ENCODE measurements around the gene SH3PXD2A.
A peak's percentile ranks its signal among the peaks of the same experiment; 100 is the strongest.
"Not testable (repeated sequence)": the region's sequence is repeated elsewhere in the genome, so short reads cannot be mapped to it uniquely, and the experiment has no call there.

SH3PXD2A gene

DNA sequence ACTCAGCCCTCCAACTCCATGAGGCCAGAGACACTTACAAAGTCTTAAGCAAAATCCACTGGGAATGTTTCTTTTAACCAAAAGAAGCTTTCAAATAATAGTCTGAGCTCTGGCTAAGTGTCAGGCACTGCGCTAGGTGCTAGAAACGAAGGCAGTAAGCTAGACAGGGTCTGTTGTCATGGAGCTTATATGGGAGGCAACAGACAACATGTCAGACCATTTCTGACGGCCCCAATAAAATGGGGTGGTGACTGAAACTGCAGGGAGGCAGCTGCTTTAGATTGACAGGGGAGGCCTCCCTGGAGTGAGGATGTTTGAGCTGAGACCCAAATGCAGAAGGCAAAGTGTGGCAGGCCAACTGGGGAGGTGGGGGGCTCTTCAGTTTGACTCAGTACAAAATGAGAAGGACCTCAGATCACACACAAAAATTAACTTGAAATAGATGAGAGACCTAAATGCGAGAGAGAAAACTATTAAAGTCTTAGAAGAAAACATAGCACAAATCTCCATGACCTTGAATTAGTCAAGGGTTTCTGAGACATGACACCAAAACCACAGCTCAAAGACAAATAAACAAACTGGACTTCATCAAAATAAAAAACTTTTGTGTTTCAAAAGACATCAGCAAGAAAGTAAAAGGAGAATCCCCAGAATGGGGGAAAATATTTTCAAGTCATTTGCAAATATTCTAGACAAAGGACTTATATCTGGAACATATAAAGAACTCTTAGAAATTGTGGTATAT lies 40.6 kb downstream of the SH3PXD2A start:
- Histone ChIP-seq H3K36me3 (ENCODE audit: control insufficient read depth, insufficient read depth, low read length) (no peaks in the 10 kb centered on the region), H2BK120ac (ENCODE audit: low read depth, low read length) (no peak overlapping the region), H3K56ac (ENCODE audit: low read length) (no peak overlapping the region), H3K4me2 (ENCODE audit: low read length) (no peak overlapping the region), H4K5ac (ENCODE audit: low read length) (no peak overlapping the region), H3K27ac (ENCODE audit: low read depth, low read length) (no peak overlapping the region), H4K8ac (ENCODE audit: low read depth, low read length) (no peak overlapping the region), H3K79me2 (ENCODE audit: control insufficient read depth, insufficient read depth, low read length) (no peaks in the 10 kb centered on the region), H2BK5ac (ENCODE audit: low read length) (no peak overlapping the region), H2AK5ac (ENCODE audit: low read length) (no peak overlapping the region), H3K4me3 (ENCODE audit: low read length) (no peak overlapping the region), H3K4me1 (ENCODE audit: control insufficient read depth, low read depth, low read length) (peaks cover 2% of the 10 kb centered on the region), H3K9ac (ENCODE audit: low read length) (no peak overlapping the region), H3K27me3 (ENCODE audit: insufficient read depth, low read length, poor library complexity) (no peaks in the 10 kb centered on the region), H2BK15ac (replicated peaks; ENCODE audit: low read depth) (no peak overlapping the region), H3K18ac (ENCODE audit: low read length) (no peak overlapping the region), H3K23ac (ENCODE audit: low read length) (no peak overlapping the region), H3K4ac (ENCODE audit: low read depth, low read length) (no peak overlapping the region), H3K79me1 (ENCODE audit: low read length) (peaks cover 5% of the 10 kb centered on the region)
- no CpG with 5 or more reads among the region's 4 CpGs for WGBS (ENCODE audit: extremely low coverage, insufficient coverage, low lambda C conversion rate)
- DNase-seq = no peak

DNA sequence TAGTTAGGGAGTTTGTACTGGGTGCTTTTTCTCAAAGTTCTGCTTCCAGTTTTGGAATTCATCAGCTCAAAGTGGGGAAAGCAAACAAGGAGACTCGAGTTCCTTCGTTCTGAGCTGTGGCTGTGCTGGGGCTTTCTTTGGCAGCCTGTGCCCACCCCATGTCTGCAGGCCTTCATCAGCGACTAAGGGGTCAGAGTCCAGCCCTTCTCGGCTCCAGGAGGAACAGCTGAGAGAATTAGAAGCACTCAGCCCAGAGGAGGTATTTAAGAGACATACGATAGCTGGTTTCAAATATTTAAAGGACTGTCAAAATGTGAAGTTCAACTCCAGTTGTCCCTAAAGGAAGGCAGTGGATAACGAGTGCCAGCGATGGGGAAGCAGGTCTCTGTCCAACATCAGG lies 41.3 kb downstream of the SH3PXD2A start:
- H2BK120ac ChIP-seq (ENCODE audit: low read depth, low read length) = no peak overlapping the region
- peaks cover 2% of the 10 kb centered on the region for H3K4me1 ChIP-seq (ENCODE audit: control insufficient read depth, low read depth, low read length)
- no peaks in the 10 kb centered on the region for H3K79me2 ChIP-seq (ENCODE audit: control insufficient read depth, insufficient read depth, low read length)
- H3K23ac ChIP-seq (ENCODE audit: low read length) = no peak overlapping the region
- H4K8ac ChIP-seq (ENCODE audit: low read depth, low read length) = no peak overlapping the region
- H4K5ac ChIP-seq (ENCODE audit: low read length) = no peak overlapping the region
- H3K27me3 ChIP-seq (ENCODE audit: insufficient read depth, low read length, poor library complexity) = no peaks in the 10 kb centered on the region
- no peak overlapping the region for H3K27ac ChIP-seq (ENCODE audit: low read depth, low read length)
- no peak for DNase-seq
- no peak overlapping the region for H2AK5ac ChIP-seq (ENCODE audit: low read length)
- no peaks in the 10 kb centered on the region for H3K36me3 ChIP-seq (ENCODE audit: control insufficient read depth, insufficient read depth, low read length)
- WGBS (ENCODE audit: extremely low coverage, insufficient coverage, low lambda C conversion rate) = no CpG with 5 or more reads among the region's 7 CpGs
- H2BK5ac ChIP-seq (ENCODE audit: low read length) = no peak overlapping the region
- no peak overlapping the region for H2BK15ac ChIP-seq (replicated peaks; ENCODE audit: low read depth)
- peaks cover 5% of the 10 kb centered on the region for H3K79me1 ChIP-seq (ENCODE audit: low read length)
- H3K18ac ChIP-seq (ENCODE audit: low read length) = no peak overlapping the region
- no peak overlapping the region for H3K4me3 ChIP-seq (ENCODE audit: low read length)
- H3K56ac ChIP-seq (ENCODE audit: low read length) = no peak overlapping the region
- H3K4ac ChIP-seq (ENCODE audit: low read depth, low read length) = no peak overlapping the region
- H3K9ac ChIP-seq (ENCODE audit: low read length) = no peak overlapping the region
- no peak overlapping the region for H3K4me2 ChIP-seq (ENCODE audit: low read length)

DNA sequence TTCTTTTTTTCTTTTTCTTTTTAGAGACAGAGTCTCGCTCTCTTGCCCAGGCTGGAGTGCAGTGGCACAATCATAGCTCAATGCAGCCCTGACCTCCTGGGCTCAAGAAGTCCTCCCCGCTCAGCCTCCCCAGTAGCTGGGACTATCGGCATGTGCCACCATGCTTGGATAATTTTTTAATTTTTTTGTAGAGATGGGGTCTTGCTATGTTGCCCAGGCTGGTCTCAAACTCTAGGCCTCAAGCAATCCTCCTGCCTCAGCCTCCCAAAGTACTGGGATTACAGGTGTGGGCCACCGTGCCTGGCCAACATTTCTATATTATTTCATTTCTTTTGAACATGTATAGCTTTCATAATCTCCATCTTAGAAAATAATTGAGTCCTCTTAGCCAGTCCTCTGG lies 42.1 kb downstream of the SH3PXD2A start:
- H3K4me2 ChIP-seq (ENCODE audit: low read length); H4K8ac ChIP-seq (ENCODE audit: low read depth, low read length); H3K4ac ChIP-seq (ENCODE audit: low read depth, low read length); H2BK15ac ChIP-seq (replicated peaks; ENCODE audit: low read depth); H3K36me3 ChIP-seq (ENCODE audit: control insufficient read depth, insufficient read depth, low read length); H3K79me1 ChIP-seq (ENCODE audit: low read length); DNase-seq; H2BK120ac ChIP-seq (ENCODE audit: low read depth, low read length); H3K27me3 ChIP-seq (ENCODE audit: insufficient read depth, low read length, poor library complexity); H4K5ac ChIP-seq (ENCODE audit: low read length); H3K4me3 ChIP-seq (ENCODE audit: low read length); H3K56ac ChIP-seq (ENCODE audit: low read length); H3K23ac ChIP-seq (ENCODE audit: low read length); H3K79me2 ChIP-seq (ENCODE audit: control insufficient read depth, insufficient read depth, low read length); H2BK5ac ChIP-seq (ENCODE audit: low read length); H3K4me1 ChIP-seq (ENCODE audit: control insufficient read depth, low read depth, low read length); H2AK5ac ChIP-seq (ENCODE audit: low read length); H3K27ac ChIP-seq (ENCODE audit: low read depth, low read length); H3K18ac ChIP-seq (ENCODE audit: low read length); H3K9ac ChIP-seq (ENCODE audit: low read length): not testable (repeated sequence)
- no CpG with 5 or more reads among the region's 4 CpGs for WGBS (ENCODE audit: extremely low coverage, insufficient coverage, low lambda C conversion rate)

DNA sequence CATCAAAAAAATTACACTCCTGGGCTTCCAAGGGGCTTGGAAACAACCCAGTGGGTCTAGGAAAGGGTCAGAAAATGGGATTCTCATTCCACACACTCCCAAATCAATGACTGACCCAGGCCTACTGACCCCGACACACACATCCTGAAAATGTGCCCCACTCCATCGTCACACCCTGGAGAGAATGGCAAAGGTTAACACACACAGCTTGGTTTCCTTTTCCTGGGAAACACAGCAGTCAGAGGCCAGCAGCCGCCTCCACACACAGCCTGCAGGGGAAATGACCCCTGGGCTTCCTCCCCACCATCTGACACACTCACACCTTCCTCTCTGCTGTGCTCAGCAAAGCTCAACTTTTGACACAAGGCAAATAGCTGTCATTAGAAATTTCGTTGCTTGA lies 42.9 kb downstream of the SH3PXD2A start:
- Histone ChIP-seq H2BK120ac (ENCODE audit: low read depth, low read length) (no peak overlapping the region), H3K27me3 (ENCODE audit: insufficient read depth, low read length, poor library complexity) (no peaks in the 10 kb centered on the region), H2BK5ac (ENCODE audit: low read length) (no peak overlapping the region), H3K27ac (ENCODE audit: low read depth, low read length) (no peak overlapping the region), H3K4me2 (ENCODE audit: low read length) (no peak overlapping the region), H2AK5ac (ENCODE audit: low read length) (no peak overlapping the region), H3K23ac (ENCODE audit: low read length) (no peak overlapping the region), H3K9ac (ENCODE audit: low read length) (no peak overlapping the region), H2BK15ac (replicated peaks; ENCODE audit: low read depth) (no peak overlapping the region), H3K4me3 (ENCODE audit: low read length) (no peak overlapping the region), H3K79me2 (ENCODE audit: control insufficient read depth, insufficient read depth, low read length) (no peaks in the 10 kb centered on the region), H3K18ac (ENCODE audit: low read length) (no peak overlapping the region), H4K8ac (ENCODE audit: low read depth, low read length) (no peak overlapping the region), H3K4ac (ENCODE audit: low read depth, low read length) (no peak overlapping the region), H3K79me1 (ENCODE audit: low read length) (peaks cover 9% of the 10 kb centered on the region), H3K56ac (ENCODE audit: low read length) (no peak overlapping the region), H4K5ac (ENCODE audit: low read length) (no peak overlapping the region), H3K4me1 (ENCODE audit: control insufficient read depth, low read depth, low read length) (peaks cover 2% of the 10 kb centered on the region), H3K36me3 (ENCODE audit: control insufficient read depth, insufficient read depth, low read length) (no peaks in the 10 kb centered on the region)
- peak; percentile 42 for DNase-seq
- no CpG with 5 or more reads among the region's 4 CpGs for WGBS (ENCODE audit: extremely low coverage, insufficient coverage, low lambda C conversion rate)

DNA sequence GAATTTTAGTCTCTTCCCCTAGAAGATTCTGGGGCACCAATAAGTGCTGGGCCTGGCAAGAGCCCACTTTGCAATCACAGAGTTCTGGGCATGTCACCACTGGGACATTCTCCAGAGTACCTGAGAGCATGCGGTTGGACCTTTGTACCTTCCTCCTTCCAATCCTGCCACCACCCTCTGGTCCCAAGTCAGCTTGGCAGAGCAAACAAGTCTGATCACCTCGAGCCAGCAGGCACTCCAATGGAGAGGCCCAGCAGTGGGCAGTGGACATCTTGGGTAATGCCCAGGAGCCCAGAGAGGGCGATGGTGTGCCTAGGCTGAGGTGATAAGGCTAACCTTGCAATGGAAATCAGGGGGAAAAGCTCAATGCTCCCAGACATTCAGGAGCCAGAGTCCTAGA lies 43.4 kb downstream of the SH3PXD2A start:
- H2BK5ac ChIP-seq (ENCODE audit: low read length) = no peak overlapping the region
- no peak overlapping the region for H3K4me3 ChIP-seq (ENCODE audit: low read length)
- no peaks in the 10 kb centered on the region for H3K27me3 ChIP-seq (ENCODE audit: insufficient read depth, low read length, poor library complexity)
- H3K79me1 ChIP-seq (ENCODE audit: low read length) = peaks cover 12% of the 10 kb centered on the region
- H3K56ac ChIP-seq (ENCODE audit: low read length) = no peak overlapping the region
- H2BK15ac ChIP-seq (replicated peaks; ENCODE audit: low read depth) = no peak overlapping the region
- H3K79me2 ChIP-seq (ENCODE audit: control insufficient read depth, insufficient read depth, low read length) = no peaks in the 10 kb centered on the region
- H3K36me3 ChIP-seq (ENCODE audit: control insufficient read depth, insufficient read depth, low read length) = no peaks in the 10 kb centered on the region
- no peak overlapping the region for H4K5ac ChIP-seq (ENCODE audit: low read length)
- no peak for DNase-seq
- no peak overlapping the region for H3K4ac ChIP-seq (ENCODE audit: low read depth, low read length)
- no peak overlapping the region for H3K18ac ChIP-seq (ENCODE audit: low read length)
- H3K27ac ChIP-seq (ENCODE audit: low read depth, low read length) = no peak overlapping the region
- no peak overlapping the region for H3K23ac ChIP-seq (ENCODE audit: low read length)
- H4K8ac ChIP-seq (ENCODE audit: low read depth, low read length) = no peak overlapping the region
- peaks cover 2% of the 10 kb centered on the region for H3K4me1 ChIP-seq (ENCODE audit: control insufficient read depth, low read depth, low read length)
- H2AK5ac ChIP-seq (ENCODE audit: low read length) = no peak overlapping the region
- H3K4me2 ChIP-seq (ENCODE audit: low read length) = no peak overlapping the region
- H2BK120ac ChIP-seq (ENCODE audit: low read depth, low read length) = no peak overlapping the region
- no peak overlapping the region for H3K9ac ChIP-seq (ENCODE audit: low read length)
- no CpG with 5 or more reads among the region's 3 CpGs for WGBS (ENCODE audit: extremely low coverage, insufficient coverage, low lambda C conversion rate)

DNA sequence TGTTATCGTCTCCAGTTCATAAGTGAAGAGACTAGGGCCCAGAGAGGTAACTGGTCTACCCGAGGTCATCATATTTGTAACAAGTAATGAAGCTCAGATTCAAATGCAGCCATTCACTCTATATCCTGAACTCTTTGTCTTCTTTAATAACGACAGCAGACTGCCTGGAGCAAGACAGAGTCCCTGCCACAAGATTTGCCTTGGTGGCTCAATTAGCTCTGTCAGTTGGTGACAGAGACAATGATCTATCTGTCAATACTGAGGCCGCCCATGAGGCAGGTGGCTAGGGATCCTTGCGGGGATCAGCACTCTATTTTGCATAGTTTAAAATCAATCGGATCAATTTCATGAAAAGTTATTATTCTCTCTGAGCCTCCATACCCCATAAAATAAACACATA lies 43.9 kb downstream of the SH3PXD2A start:
- no peak overlapping the region for H4K8ac ChIP-seq (ENCODE audit: low read depth, low read length)
- WGBS (ENCODE audit: extremely low coverage, insufficient coverage, low lambda C conversion rate) = no CpG with 5 or more reads among the region's 6 CpGs

More for the DNA sequence above, 43.9 kb downstream of the SH3PXD2A start:
- no peak overlapping the region for H3K56ac ChIP-seq (ENCODE audit: low read length)
- H3K27me3 ChIP-seq (ENCODE audit: insufficient read depth, low read length, poor library complexity) = no peaks in the 10 kb centered on the region
- no peak overlapping the region for H3K4me3 ChIP-seq (ENCODE audit: low read length)
- no peak for DNase-seq
- H4K5ac ChIP-seq (ENCODE audit: low read length) = no peak overlapping the region
- H3K9ac ChIP-seq (ENCODE audit: low read length) = no peak overlapping the region
- no peak overlapping the region for H2BK5ac ChIP-seq (ENCODE audit: low read length)
- no peaks in the 10 kb centered on the region for H3K79me2 ChIP-seq (ENCODE audit: control insufficient read depth, insufficient read depth, low read length)
- H3K23ac ChIP-seq (ENCODE audit: low read length) = no peak overlapping the region
- no peaks in the 10 kb centered on the region for H3K36me3 ChIP-seq (ENCODE audit: control insufficient read depth, insufficient read depth, low read length)
- H2BK120ac ChIP-seq (ENCODE audit: low read depth, low read length) = no peak overlapping the region
- peaks cover 2% of the 10 kb centered on the region for H3K4me1 ChIP-seq (ENCODE audit: control insufficient read depth, low read depth, low read length)
- H2AK5ac ChIP-seq (ENCODE audit: low read length) = no peak overlapping the region
- peak overlapping the region; percentile 11 for H3K18ac ChIP-seq (ENCODE audit: low read length)
- no peak overlapping the region for H3K4me2 ChIP-seq (ENCODE audit: low read length)
- peaks cover 14% of the 10 kb centered on the region for H3K79me1 ChIP-seq (ENCODE audit: low read length)
- H2BK15ac ChIP-seq (replicated peaks; ENCODE audit: low read depth) = no peak overlapping the region
- H3K27ac ChIP-seq (ENCODE audit: low read depth, low read length) = no peak overlapping the region
- no peak overlapping the region for H3K4ac ChIP-seq (ENCODE audit: low read depth, low read length)
